Subcutaneous adipose tissue (tissue), 4 donors: ENCODE measurements around the gene ZBTB32. TPM values are rescaled to one million over a fixed set of nuclear protein-coding genes. Genes with fewer than 3 reads are reported as not detected.

Experiments used
- total RNA-seq, 4 donors: library from RNA; depleted of rRNA; stranded (reverse); fragments of >200 nt; gene quantifications; one replicate each; pipeline ENCODE4 v1.1.0, GENCODE V29; 2016
- TF ChIP-seq, protein P1 (sequence below): fragments of 450-650 bp; IDR thresholded peaks from one replicate; pipeline ENCODE4 v1.5.1; 2016; ENCODE audit warnings: low read depth, mild to moderate bottlenecking, control low read depth, antibody characterized with exemption, moderate library complexity

The ZBTB32 gene, protein sequence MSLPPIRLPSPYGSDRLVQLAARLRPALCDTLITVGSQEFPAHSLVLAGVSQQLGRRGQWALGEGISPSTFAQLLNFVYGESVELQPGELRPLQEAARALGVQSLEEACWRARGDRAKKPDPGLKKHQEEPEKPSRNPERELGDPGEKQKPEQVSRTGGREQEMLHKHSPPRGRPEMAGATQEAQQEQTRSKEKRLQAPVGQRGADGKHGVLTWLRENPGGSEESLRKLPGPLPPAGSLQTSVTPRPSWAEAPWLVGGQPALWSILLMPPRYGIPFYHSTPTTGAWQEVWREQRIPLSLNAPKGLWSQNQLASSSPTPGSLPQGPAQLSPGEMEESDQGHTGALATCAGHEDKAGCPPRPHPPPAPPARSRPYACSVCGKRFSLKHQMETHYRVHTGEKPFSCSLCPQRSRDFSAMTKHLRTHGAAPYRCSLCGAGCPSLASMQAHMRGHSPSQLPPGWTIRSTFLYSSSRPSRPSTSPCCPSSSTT
- total RNA-seq = under 1 TPM in 1 of 4 donors, not detected in 3; 0.33 TPM

DNA sequence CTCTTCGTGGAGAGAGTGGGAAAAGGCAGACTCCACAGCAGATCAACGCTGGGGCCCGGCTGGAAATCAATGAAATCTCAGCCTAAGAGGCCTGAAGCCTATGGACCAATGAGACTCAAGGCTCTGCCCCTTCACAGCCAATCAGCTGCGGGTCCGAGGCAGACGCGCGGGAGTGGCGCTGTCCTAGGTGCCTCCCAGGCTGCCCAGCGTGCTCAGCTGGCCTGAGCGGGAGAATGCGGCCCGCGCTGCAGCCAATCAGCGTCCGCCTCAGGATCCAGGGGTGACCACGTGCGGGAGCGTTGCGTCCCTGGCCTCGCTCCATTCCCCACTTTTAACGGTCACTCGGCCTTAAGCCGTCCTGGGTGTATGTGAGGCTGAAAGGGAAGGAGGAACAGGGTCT is at the start of gene ZBTB32:
Gene ZBTB32, plus strand, starts transcription at position 341 of the 400 bp plus-strand sequence. CDS start 10,069 bp downstream, outside the sequence.
- TF ChIP-seq, protein P1, sequence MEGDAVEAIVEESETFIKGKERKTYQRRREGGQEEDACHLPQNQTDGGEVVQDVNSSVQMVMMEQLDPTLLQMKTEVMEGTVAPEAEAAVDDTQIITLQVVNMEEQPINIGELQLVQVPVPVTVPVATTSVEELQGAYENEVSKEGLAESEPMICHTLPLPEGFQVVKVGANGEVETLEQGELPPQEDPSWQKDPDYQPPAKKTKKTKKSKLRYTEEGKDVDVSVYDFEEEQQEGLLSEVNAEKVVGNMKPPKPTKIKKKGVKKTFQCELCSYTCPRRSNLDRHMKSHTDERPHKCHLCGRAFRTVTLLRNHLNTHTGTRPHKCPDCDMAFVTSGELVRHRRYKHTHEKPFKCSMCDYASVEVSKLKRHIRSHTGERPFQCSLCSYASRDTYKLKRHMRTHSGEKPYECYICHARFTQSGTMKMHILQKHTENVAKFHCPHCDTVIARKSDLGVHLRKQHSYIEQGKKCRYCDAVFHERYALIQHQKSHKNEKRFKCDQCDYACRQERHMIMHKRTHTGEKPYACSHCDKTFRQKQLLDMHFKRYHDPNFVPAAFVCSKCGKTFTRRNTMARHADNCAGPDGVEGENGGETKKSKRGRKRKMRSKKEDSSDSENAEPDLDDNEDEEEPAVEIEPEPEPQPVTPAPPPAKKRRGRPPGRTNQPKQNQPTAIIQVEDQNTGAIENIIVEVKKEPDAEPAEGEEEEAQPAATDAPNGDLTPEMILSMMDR = no peak

DNA sequence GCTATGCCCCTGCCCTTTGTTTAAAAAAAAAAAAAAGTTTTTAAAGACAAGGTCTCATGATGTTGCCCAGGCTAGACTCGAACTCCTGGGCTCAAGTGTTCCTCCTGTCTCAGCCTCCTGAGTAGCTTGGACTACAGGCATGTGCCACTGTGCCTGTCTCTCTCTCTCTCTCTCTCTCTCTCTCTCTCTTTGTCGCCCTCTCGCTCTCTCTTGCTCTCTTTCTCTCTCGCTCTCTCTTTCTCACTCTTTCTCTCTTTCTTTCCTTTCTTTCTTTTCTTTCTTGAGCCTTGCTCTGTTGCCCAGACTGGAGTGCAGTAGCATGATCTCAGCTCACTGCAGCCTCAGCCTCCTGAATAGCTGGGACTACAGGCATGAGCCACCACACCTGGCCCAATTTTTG is 48.8 kb upstream of the ZBTB32 start:
- TF ChIP-seq, protein P1 = no peak

DNA sequence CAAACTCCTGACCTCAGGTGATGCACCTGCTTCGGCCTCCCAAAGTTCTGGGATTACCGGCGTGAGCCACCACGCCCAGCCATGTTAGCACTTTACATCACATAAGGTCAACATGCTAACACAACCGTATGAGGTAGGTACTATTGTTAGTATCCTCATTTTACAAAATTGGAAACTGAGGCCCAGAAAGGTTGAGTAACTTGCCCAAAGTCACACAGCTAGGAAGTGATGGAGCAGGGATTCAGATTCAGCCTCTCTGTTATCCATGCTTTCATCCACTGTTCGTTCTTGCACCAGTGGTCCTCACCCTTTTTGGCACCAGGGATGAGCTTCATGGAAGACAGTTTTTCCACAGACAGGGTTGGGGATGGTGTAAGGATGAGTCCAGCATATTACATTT is 47.7 kb upstream of the ZBTB32 start:
- TF ChIP-seq, protein P1 = no peak

DNA sequence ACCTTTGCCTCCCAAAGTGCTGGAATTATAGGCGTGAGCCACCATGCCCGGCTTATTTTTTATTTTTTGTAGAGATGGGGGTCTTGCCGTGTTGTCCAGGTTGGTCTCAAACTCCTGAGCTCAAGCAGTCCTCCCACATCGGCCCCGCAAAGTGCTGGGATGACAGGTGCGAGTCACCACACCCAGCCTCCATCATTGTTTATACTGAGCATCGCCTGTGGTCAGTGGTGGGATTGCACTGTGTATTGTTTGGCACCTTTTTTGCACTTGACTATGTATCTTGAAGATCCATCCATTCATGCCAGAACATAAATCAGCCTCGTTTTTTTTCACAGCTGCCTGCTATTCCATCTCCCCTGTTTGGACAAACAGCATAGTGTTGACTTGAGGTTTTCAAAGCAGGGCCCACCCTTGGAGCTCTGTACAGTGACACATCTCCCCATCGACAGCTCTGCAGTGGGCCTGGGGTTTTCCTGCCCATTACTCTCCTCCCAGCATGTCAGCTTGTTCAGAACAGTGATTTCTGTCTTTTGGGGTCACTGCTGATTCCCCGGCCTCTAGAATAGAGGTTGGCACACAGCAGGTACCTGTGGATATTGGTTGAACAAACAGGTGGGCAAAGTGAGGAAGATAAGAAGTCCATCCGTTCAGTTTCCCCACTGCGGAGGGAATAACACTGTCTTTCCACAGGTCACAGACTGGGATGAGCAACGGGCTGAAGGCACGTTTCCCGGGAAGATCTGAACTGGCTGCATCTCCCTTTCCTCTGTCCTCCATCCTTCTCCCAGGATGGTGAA is 46.3 kb upstream of the ZBTB32 start:
- TF ChIP-seq, protein P1 = no peak

DNA sequence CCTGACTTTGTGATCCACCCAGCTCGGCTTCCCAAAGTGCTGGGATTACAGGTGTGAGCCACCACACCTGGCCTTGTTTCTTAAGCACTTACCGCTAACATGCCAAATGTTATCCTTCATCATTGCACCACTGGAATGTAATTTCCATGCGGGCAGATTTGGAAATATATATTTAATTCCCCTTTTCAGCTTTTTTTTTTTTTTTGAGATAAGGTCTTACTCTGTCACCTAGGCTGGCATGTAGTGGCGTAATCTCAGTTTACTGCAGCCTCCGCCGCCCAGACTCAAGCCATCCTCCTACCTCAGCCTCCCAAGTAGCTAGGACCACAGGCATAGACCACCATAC is 42.4 kb upstream of the ZBTB32 start:
- TF ChIP-seq, protein P1 = no peak

DNA sequence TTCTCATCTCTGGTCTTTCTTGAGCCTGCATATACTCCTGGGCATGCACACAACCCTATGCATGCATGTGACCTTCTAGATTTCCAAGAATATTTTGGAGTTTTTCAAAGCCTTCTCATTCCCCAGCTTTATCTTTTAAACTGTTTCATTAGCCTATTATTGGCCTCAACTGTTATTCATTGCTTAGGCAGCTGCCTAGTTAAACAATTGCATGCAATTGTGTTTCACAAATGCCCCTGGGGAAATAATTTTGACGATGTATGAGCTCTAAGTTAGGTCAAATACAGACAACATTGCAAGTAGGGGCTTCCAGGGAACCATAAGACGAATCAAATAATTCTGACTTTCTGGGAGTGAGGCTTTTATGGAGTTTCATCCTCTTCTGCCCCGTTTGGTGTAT is 40.4 kb upstream of the ZBTB32 start:
- TF ChIP-seq, protein P1 = no peak

DNA sequence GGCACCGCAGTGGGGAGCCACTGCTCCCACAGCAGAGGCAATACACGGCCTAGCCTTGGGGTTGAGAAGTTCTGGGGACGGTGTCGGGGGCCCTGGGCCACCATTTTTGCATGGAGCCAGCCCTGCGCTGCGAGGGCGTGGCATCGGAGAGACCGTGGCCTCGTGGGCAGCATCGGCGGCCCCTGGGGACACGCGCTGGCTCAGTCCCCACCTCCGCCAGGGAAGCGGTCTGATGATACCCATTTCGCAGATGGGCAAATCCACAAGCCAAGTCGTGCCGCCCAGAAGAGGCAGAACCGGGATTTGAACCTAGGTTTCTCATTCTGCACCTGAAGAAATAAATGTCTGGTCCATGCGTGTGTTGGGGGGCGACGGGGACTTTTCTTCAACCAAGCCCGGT is 39.2 kb upstream of the ZBTB32 start:
- TF ChIP-seq, protein P1 = no peak
